A549 (cell line): ENCODE results near the gene ZNRD2. TPM values are rescaled to one million over a fixed set of nuclear protein-coding genes. Genes with fewer than 3 reads are reported as not detected.

ENCODE experiments used
- ATAC-seq, 2 experiments: fragments of 200-7000 bp in 1 of 2; fragments of >200 bp in 1 of 2; cut with Nextera tagmentation in 1 of 2; cut with Tn5 transposase in 1 of 2; 3 replicates each; pipeline versions ENCODE4 v1.8.0 to v1.9.1; 2018 to 2020; ENCODE audit warnings: mild to moderate bottlenecking in 1 of 2, moderate library complexity in 1 of 2
- CTCF ChIA-PET: fragments of 300-600 bp; sonication (Branson Sonifier 250); formaldehyde crosslinking; extraction: SDS; loops from one replicate; lab custom pipeline; 2021; ENCODE audit warnings: antibody characterized with exemption, inconsistent platforms; lab: Yijun Ruan, JAX
- POLR2A ChIA-PET: fragments of 350-600 bp; formaldehyde crosslinking; extraction: SDS; loops from one replicate; lab custom pipeline; 2021; ENCODE audit warnings: antibody characterized with exemption, inconsistent platforms; lab: Yijun Ruan, JAX
- DNase-seq, 2 experiments: peaks; one replicate each; pipeline versions ENCODE4 v3.0.0 to v3.0.0-alpha.2; 2011 to 2016; ENCODE audit warnings: low read depth in 1 of 2, low spot score in 1 of 2
- FAIRE-seq: peaks from 2 replicates; lab custom pipeline; 2011; peaks lifted over from hg19 to GRCh38; lab: Jason Lieb, UNC
- H3K27ac ChIP-seq, 2 experiments: fragments of >200 bp; sonication (Bioruptor Twin); formaldehyde crosslinking; 3 replicates each; pipeline ENCODE4 v1.5.1; 2016 to 2017
- H3K4me1 ChIP-seq: fragments of >200 bp; sonication (Bioruptor Twin); formaldehyde crosslinking; 3 replicates; pipeline ENCODE4 v1.6.1; 2016
- H3K4me2 ChIP-seq: fragments of >200 bp; sonication (Bioruptor Twin); formaldehyde crosslinking; 3 replicates; pipeline ENCODE4 v1.6.1; 2016
- H3K4me3 ChIP-seq: fragments of >200 bp; sonication (Bioruptor Twin); formaldehyde crosslinking; 3 replicates; pipeline ENCODE4 v1.5.1; 2016
- H3K9me3 ChIP-seq: fragments of >200 bp; sonication (Bioruptor Twin); formaldehyde crosslinking; 3 replicates; pipeline ENCODE4 v1.6.1; 2016
- BHLHE40 ChIP-seq: IDR thresholded peaks from 2 replicates; pipeline ENCODE4 v1.6.1; 2012; ENCODE audit warnings: low read depth, low read length, inconsistent platforms
- CBX8 ChIP-seq: fragments of 200-600 bp; sonication (generic); IDR thresholded peaks from 2 replicates; pipeline ENCODE4 v1.6.1; 2016
- CHD2 ChIP-seq: fragments of 150-350 bp; IDR thresholded peaks from 2 replicates; pipeline ENCODE4 v1.6.1; 2014; ENCODE audit warnings: low read length; ENCODE audit not compliant: partially characterized antibody
- EHF ChIP-seq: fragments of 250-450 bp; sonication (Bioruptor Pico); IDR thresholded peaks from 2 replicates; pipeline ENCODE4 v1.5.0; 2020; ENCODE audit warnings: mild to moderate bottlenecking
- ESRRA ChIP-seq: fragments of 150-350 bp; IDR thresholded peaks from 2 replicates; pipeline ENCODE4 v1.6.1; 2014; ENCODE audit warnings: mild to moderate bottlenecking, low read length, borderline replicate concordance
- HEYL ChIP-seq: fragments of 250-450 bp; sonication (Bioruptor Pico); IDR thresholded peaks from 2 replicates; pipeline ENCODE4 v1.8.0; 2021; ENCODE audit warnings: mild to moderate bottlenecking, moderate library complexity
- HOXA7 ChIP-seq: fragments of 250-450 bp; sonication (Bioruptor Pico); IDR thresholded peaks from 2 replicates; pipeline ENCODE4 v1.5.0; 2020; ENCODE audit warnings: mild to moderate bottlenecking, moderate library complexity
- HOXB13 ChIP-seq: fragments of 250-450 bp; sonication (Bioruptor Pico); IDR thresholded peaks from 2 replicates; pipeline ENCODE4 v1.5.0; 2020; ENCODE audit warnings: low read depth, mild to moderate bottlenecking, moderate library complexity
- HOXB5 ChIP-seq: fragments of 250-450 bp; sonication (Bioruptor Pico); IDR thresholded peaks from 2 replicates; pipeline ENCODE4 v1.5.0; 2020; ENCODE audit warnings: mild to moderate bottlenecking, moderate library complexity
- MAZ ChIP-seq: fragments of 150-350 bp; IDR thresholded peaks from 2 replicates; pipeline ENCODE4 v1.6.1; 2014; ENCODE audit warnings: antibody characterized with exemption, low read depth, low read length, borderline replicate concordance
- NFE2L2 ChIP-seq: fragments of 150-350 bp; conservative IDR thresholded peaks from 2 replicates; pipeline ENCODE4 v1.6.1; 2014; ENCODE audit warnings: low read length
- NR3C1 ChIP-seq: fragments of >200 bp; sonication (Bioruptor Twin); formaldehyde crosslinking; IDR thresholded peaks from 3 replicates; pipeline ENCODE4 v1.6.1; 2017
- PHF8 ChIP-seq: fragments of 200-600 bp; sonication (generic); IDR thresholded peaks from 2 replicates; pipeline ENCODE4 v1.6.1; 2016; ENCODE audit warnings: low read depth, mild to moderate bottlenecking, antibody characterized with exemption, moderate library complexity, borderline replicate concordance
- POLR2A ChIP-seq: IDR thresholded peaks from 2 replicates; pipeline ENCODE4 v1.6.1; 2012; ENCODE audit warnings: mild to moderate bottlenecking, low read length
- POLR2AphosphoS2 ChIP-seq: conservative IDR thresholded peaks from 2 replicates; pipeline ENCODE4 v1.6.1; 2012; ENCODE audit warnings: low read length, improper control_type of control experiment, inconsistent platforms
- RARB ChIP-seq: fragments of 250-450 bp; sonication (Bioruptor Pico); IDR thresholded peaks from 2 replicates; pipeline ENCODE4 v1.8.0; 2021; ENCODE audit warnings: mild to moderate bottlenecking, moderate library complexity
- RCOR1 ChIP-seq: fragments of 150-350 bp; IDR thresholded peaks from 2 replicates; pipeline ENCODE4 v1.6.1; 2014; ENCODE audit warnings: antibody characterized with exemption, low read length, low read depth
- RFX5 ChIP-seq: fragments of 450-650 bp; IDR thresholded peaks from 2 replicates; pipeline ENCODE4 v1.7.1; 2014; ENCODE audit warnings: antibody characterized with exemption, mild to moderate bottlenecking, moderate library complexity
- SREBF2 ChIP-seq: fragments of 450-650 bp; IDR thresholded peaks from 2 replicates; pipeline ENCODE4 v1.6.1; 2014; ENCODE audit warnings: mild to moderate bottlenecking, moderate library complexity
- ZFP36 ChIP-seq: fragments of 450-650 bp; IDR thresholded peaks from 2 replicates; pipeline ENCODE4 v1.6.1; 2014; ENCODE audit warnings: borderline replicate concordance; ENCODE audit not compliant: partially characterized antibody
- ZSCAN20 ChIP-seq: fragments of 250-450 bp; sonication (Bioruptor Pico); IDR thresholded peaks from 2 replicates; pipeline ENCODE4 v1.8.0; 2022; ENCODE audit warnings: mild to moderate bottlenecking, moderate library complexity
- WGBS: methylation state at CpG from one replicate; pipeline ENCODE4 v1.1.6; 2017; ENCODE audit errors: missing lambda C conversion rate; 5-methylcytosine and 5-hydroxymethylcytosine counted together
- polyA plus RNA-seq, 4 experiments: library from polyadenylated mRNA; depleted of rRNA in 3 of 4; stranded (reverse); fragments of >200 nt; fragmentation: RNase III in 1 of 4; extraction: RNeasy Plus Mini Kit Qiagen cat#74134 plus additional on column Dnase treatment in 1 of 4; gene quantifications; 2 replicates in 3 of 4; 3 replicates in 1 of 4; pipeline ENCODE4 v1.2.3, GENCODE V29; 2011 to 2017
- TF ChIP-seq, protein P1 (sequence below): fragments of >200 bp; sonication (Bioruptor Twin); formaldehyde crosslinking; IDR thresholded peaks from 2 replicates; pipeline ENCODE4 v1.6.1; 2016
- TF ChIP-seq, protein P2 (sequence below): fragments of 250-450 bp; sonication (Bioruptor Pico); IDR thresholded peaks from 2 replicates; pipeline ENCODE4 v1.5.0; 2021; ENCODE audit warnings: mild to moderate bottlenecking, moderate library complexity, borderline replicate concordance
- TF ChIP-seq, protein P3 (sequence below): fragments of 150-350 bp; IDR thresholded peaks from 2 replicates; pipeline ENCODE4 v1.6.1; 2014; ENCODE audit warnings: low read depth, mild to moderate bottlenecking, low read length
- TF ChIP-seq, protein P4 (sequence below): fragments of 200-600 bp; sonication (generic); IDR thresholded peaks from 2 replicates; pipeline ENCODE4 v1.6.1; 2016; ENCODE audit warnings: antibody characterized with exemption, mild to moderate bottlenecking, moderate library complexity
- TF ChIP-seq, protein P5 (sequence below): IDR thresholded peaks from 2 replicates; pipeline ENCODE4 v1.6.1; 2012
- TF ChIP-seq, protein P6 (sequence below): IDR thresholded peaks from 2 replicates; pipeline ENCODE4 v1.6.1; 2012

ZNRD2 gene
- polyA plus RNA-seq, 2 of the 4 experiments (the other 2 are of a cell fraction): 28.2 to 66.1 TPM

DNA sequence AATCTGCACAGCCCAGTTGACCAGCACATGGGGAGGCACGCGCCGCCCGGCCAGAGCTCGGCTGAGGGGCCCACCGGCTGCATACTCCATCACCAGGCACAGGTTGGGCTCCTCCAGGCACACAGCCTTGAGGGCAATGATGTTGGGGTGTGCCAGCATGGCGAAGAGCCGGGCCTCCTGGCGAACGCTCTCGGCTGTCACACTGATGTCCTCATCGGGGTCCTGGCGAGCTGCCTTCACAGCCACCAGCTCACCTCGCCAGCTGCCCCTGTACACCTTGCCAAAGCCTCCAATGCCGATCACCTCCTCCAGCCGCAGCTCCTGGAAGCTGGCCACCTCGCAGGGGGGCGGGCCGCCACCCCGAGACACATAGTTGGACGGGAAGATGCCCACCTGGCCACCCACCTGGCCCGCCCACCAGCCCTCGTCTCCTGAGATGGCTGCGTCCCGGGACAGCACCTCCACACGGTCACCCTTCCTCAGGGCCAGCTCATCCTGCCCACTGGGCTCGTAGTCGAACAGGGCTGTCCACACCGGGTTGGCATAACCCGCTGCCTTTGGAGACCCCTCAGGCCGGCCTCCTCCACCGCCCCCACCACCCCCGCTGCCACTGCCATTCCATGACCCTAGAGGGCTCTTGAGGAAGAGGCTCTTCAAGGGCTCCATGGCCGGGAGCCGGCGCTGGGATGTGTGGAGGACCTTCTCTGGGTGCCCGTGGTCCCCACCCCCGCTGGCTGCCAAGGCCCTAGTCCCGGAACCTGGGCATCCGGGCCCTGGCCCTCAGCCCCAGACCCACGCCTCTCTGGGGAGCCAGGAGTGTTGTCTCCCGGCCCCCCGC is 43.0 kb downstream of the ZNRD2 start:
- CTCF ChIA-PET: interaction anchor here (0.7 to 20.1 kb wide), 9 partner anchors 13 to 271 kb away, joined by 3 to 249 read pairs (median 4); partner anchors contain the start of genes FAM89B and KCNK7
- TF ChIP-seq PHF8: no peak
- no peak for TF ChIP-seq POLR2AphosphoS2
- TF ChIP-seq RARB (CRISPR knock-in tag): no peak
- no peak for TF ChIP-seq HOXB13 (CRISPR knock-in tag)
- no peak for TF ChIP-seq BHLHE40
- no peak for TF ChIP-seq ZFP36
- no peak for TF ChIP-seq CBX8
- TF ChIP-seq, protein P1, sequence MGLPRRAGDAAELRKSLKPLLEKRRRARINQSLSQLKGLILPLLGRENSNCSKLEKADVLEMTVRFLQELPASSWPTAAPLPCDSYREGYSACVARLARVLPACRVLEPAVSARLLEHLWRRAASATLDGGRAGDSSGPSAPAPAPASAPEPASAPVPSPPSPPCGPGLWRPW: no peak
- TF ChIP-seq ZSCAN20 (CRISPR knock-in tag): no peak
- DNase-seq (peak in 1 of 2 experiments; percentile 52), ATAC-seq (peak; percentile 3 to 6; a peak in 4 of 6 replicates), FAIRE-seq (no peak)
- Histone ChIP-seq H3K9me3 (no peaks in the 10 kb centered on the region), H3K4me3 (peak overlapping the region; percentile 92), H3K4me1 (peaks cover 45% of the 10 kb centered on the region), H3K4me2 (peak overlapping the region; percentile 77), H3K27ac (peak overlapping the region; percentile 96 to 98)
- 56% methylated on average over 27 of the region's 43 CpGs for whole genome bisulfite sequencing
- POLR2A ChIA-PET: interaction anchor here (1.5 kb wide), 1 partner anchor 39 kb away, joined by 3 read pairs; no protein-coding TSS in a partner anchor

DNA sequence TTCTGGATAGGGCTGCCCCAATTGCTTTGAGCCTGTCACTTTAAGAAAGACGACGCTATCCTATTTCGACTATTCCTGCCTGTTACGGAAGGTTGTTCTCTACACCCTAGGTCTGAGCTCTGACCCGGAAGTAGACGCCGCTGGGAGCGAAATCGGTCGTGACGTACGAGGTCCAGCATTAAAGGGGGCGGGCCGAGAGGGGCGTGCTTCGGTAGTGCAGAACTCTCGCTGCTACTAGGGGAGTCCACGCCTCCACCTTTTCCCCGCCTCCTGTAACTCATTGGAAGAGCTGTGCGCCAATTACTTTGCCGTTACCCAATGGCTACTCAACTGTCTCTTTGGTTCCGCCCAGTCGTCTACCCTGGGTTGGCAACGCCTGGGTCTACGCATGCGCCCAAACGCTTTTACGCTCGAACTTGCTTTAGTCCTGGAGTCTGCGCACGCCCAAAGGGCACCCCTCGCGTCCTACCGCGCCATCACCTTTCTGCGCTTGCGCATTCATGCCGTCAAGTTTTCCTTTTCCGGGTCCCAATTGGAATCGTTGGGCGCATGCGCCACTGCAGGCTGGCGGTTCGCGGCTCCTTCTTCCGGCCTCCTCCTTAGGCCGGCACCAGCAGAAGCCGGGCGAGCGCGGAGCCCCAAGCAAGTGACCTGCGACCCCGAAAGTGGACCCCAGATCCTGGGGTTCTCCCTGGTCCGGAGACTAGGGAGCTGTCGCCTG is 45.1 kb downstream of the ZNRD2 start, which contains the start of gene PCNX3:
Gene PCNX3 (plus strand): TSS at position 548 of the 721 bp plus-strand sequence. CDS start 536 bp downstream, outside the sequence.
- FAIRE-seq: peak; percentile 100
- peak within 1 kb of the TSS; percentile 98 for H3K4me2 ChIP-seq
- CTCF ChIA-PET: interaction anchor here (0.7 to 20.1 kb wide), 6 partner anchors 11 to 270 kb away, joined by 3 to 249 read pairs (median 8); partner anchors contain the start of genes FAM89B and KCNK7
- POLR2A ChIA-PET: interaction anchor here (0.6 to 1.4 kb wide), 20 partner anchors 9 to 387 kb away, joined by 3 to 10 read pairs (median 4); partner anchors contain the start of genes BANF1, EIF1AD, FAM89B and FIBP
- peak; percentile 100 for DNase-seq
- peak within 1 kb of the TSS; percentile 96 to 98 for H3K27ac ChIP-seq
- ATAC-seq: peak; percentile 78 to 86
- no peaks in the 10 kb centered on the region for H3K9me3 ChIP-seq
- H3K4me1 ChIP-seq: peaks cover 39% of the 10 kb centered on the region
- H3K4me3 ChIP-seq: peak within 1 kb of the TSS; percentile 92
- WGBS: 2% methylated on average over 51 of the region's 55 CpGs
- TF ChIP-seq NFE2L2: no peak
- TF ChIP-seq, protein P2, sequence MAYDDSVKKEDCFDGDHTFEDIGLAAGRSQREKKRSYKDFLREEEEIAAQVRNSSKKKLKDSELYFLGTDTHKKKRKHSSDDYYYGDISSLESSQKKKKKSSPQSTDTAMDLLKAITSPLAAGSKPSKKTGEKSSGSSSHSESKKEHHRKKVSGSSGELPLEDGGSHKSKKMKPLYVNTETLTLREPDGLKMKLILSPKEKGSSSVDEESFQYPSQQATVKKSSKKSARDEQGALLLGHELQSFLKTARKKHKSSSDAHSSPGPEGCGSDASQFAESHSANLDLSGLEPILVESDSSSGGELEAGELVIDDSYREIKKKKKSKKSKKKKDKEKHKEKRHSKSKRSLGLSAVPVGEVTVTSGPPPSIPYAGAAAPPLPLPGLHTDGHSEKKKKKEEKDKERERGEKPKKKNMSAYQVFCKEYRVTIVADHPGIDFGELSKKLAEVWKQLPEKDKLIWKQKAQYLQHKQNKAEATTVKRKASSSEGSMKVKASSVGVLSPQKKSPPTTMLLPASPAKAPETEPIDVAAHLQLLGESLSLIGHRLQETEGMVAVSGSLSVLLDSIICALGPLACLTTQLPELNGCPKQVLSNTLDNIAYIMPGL: no peak
- TF ChIP-seq HEYL (CRISPR knock-in tag): no peak
- peak; percentile 13 for TF ChIP-seq CHD2
- 0 out of 2 replicates have a peak, but pooled peaks have one; percentile 31 for TF ChIP-seq MAZ
- TF ChIP-seq EHF (CRISPR knock-in tag): no peak
- no peak for TF ChIP-seq NR3C1
- no peak for TF ChIP-seq RCOR1
- 0 out of 2 replicates have a peak, but pooled peaks have one; percentile 20 for TF ChIP-seq RFX5
- TF ChIP-seq, protein P3, sequence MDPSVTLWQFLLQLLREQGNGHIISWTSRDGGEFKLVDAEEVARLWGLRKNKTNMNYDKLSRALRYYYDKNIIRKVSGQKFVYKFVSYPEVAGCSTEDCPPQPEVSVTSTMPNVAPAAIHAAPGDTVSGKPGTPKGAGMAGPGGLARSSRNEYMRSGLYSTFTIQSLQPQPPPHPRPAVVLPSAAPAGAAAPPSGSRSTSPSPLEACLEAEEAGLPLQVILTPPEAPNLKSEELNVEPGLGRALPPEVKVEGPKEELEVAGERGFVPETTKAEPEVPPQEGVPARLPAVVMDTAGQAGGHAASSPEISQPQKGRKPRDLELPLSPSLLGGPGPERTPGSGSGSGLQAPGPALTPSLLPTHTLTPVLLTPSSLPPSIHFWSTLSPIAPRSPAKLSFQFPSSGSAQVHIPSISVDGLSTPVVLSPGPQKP: no peak
- TF ChIP-seq CBX8: no peak
- TF ChIP-seq, protein P4, sequence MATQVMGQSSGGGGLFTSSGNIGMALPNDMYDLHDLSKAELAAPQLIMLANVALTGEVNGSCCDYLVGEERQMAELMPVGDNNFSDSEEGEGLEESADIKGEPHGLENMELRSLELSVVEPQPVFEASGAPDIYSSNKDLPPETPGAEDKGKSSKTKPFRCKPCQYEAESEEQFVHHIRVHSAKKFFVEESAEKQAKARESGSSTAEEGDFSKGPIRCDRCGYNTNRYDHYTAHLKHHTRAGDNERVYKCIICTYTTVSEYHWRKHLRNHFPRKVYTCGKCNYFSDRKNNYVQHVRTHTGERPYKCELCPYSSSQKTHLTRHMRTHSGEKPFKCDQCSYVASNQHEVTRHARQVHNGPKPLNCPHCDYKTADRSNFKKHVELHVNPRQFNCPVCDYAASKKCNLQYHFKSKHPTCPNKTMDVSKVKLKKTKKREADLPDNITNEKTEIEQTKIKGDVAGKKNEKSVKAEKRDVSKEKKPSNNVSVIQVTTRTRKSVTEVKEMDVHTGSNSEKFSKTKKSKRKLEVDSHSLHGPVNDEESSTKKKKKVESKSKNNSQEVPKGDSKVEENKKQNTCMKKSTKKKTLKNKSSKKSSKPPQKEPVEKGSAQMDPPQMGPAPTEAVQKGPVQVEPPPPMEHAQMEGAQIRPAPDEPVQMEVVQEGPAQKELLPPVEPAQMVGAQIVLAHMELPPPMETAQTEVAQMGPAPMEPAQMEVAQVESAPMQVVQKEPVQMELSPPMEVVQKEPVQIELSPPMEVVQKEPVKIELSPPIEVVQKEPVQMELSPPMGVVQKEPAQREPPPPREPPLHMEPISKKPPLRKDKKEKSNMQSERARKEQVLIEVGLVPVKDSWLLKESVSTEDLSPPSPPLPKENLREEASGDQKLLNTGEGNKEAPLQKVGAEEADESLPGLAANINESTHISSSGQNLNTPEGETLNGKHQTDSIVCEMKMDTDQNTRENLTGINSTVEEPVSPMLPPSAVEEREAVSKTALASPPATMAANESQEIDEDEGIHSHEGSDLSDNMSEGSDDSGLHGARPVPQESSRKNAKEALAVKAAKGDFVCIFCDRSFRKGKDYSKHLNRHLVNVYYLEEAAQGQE: no peak
- TF ChIP-seq, protein P5, sequence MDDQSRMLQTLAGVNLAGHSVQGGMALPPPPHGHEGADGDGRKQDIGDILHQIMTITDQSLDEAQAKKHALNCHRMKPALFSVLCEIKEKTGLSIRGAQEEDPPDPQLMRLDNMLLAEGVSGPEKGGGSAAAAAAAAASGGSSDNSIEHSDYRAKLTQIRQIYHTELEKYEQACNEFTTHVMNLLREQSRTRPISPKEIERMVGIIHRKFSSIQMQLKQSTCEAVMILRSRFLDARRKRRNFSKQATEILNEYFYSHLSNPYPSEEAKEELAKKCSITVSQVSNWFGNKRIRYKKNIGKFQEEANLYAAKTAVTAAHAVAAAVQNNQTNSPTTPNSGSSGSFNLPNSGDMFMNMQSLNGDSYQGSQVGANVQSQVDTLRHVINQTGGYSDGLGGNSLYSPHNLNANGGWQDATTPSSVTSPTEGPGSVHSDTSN: peak; percentile 99
- TF ChIP-seq POLR2A: peak; percentile 45
- TF ChIP-seq, protein P6, sequence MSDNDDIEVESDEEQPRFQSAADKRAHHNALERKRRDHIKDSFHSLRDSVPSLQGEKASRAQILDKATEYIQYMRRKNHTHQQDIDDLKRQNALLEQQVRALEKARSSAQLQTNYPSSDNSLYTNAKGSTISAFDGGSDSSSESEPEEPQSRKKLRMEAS: peak; percentile 86
- TF ChIP-seq ESRRA: peak; percentile 75; the same call in 1 of the 2 replicates
- no peak for TF ChIP-seq SREBF2
- no peak for TF ChIP-seq HOXA7 (CRISPR knock-in tag)
- no peak for TF ChIP-seq HOXB5
